CMK (cell line): ENCODE measurements around the gene EHHADH.
"Not testable (repeated sequence)": the region's sequence is repeated elsewhere in the genome, so short reads cannot be mapped to it uniquely, and the experiment has no call there.

Source experiments
- DNase-seq: peaks from one replicate; pipeline ENCODE4 v3.0.0-alpha.2; 2010; ENCODE audit warnings: low read depth

Gene EHHADH

DNA sequence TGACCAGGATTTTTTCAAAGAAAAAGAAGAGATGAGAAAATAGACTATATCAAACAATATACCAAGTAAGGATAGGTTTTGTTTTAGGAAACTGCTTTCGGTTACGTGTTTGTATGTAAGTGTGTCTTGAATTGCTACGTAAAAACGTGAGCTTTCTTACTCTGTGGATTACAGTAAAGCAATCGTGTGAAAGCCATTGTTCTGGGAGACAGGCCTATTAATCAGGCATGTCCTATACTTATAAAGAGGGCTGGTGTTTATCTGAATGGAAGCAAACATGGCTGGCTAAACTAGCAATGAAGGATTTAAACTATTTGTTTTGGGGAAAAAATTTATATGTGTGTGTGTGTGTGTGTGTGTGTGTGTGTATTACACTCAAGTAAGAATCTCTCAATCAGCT, 2.6 kb downstream of the EHHADH start:
- no peak for DNase-seq

DNA sequence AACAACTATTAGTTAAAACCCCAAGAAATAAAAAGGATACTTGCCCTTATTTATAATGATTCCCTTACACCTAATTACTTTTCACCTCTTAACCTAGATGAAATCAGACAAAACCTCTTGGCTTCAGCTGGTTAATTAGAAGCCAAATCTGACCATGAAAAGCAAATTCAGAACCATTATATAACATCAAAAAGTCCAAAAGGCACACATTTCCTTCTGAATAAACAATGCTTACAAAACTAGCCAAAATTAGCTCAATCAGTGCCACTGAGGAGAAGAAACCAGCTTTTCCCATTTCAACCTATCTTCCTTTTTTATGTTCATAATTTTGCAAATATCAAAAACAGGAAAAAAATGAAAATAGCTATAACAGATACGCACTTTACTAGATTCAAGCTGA, 3.2 kb downstream of the EHHADH start:
- no peak for DNase-seq

DNA sequence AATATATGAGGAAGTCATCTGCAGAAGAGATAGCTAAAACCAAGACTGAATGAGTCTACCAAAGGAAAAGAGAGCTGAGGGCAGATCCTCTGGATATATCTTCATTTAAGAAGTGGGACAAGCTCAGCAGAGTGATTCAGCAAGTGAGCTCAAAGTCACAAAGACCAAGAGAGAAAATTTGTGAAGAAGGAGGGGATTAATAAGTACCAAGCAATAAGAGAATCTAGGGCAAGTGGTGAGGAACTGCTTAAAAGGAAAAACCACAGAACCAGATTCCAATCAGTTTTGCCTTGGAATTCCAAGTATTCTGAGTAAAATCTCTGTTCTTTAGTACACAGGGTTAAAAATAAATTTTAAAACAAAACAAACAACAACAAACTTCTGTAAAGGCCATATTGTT, 3.6 kb downstream of the EHHADH start:
- DNase-seq = no peak

DNA sequence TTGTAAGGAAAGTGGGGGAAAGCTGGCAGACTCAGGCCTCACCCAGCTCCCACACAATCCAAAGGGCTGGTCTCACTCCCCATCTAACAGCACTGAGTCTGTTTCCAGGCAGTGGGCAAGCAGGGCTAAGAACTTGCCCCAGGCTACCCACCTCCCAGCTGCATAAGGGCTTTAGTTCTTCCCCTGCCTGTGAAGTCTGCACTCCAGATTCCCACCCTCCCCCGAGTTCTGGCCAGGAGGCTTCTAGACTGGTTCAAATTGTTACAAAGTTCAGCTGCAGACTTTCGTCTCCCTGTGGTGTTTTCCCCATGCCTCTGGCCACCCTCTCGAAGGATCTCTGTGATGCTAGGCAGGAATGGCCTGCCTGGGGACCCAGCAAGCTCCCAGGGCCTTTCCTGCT, 11.2 kb downstream of the EHHADH start:
- no peak for DNase-seq

DNA sequence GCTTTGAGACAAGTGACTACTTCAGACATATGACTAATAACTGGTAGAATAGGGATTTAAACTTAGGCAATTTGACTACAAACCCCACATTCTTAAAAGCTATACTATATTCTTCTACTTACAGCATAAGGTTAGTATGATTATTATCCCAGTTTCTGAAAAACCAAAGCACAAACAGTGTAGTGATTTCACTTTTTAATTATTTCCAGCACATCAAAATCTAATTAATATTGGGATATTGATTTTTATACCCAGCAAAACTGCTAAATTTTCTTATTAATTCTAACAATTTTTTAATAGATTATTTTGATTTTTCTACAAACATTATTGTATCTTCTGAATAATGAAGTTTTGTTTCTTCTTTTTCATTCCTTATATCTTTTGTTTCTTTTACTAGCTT, 16.9 kb downstream of the EHHADH start:
- DNase-seq = no peak

DNA sequence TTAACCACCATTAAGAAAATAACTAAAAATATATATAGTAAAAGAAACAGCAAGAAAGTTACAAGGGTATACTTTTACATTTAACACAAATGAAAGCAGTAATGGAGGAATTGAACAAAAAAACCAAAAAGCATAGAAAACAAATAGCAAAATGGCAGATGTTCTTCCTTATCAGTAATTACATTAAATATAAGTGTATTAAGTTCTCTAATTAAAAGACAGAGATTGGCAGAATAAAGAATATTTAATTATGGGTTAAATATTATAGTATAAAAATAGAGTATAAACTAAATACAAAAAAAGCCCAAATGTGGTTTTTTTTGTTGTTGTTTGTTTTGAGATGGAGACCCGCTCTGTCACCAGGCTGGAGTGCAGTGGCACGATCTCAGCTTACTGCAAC, 20.5 kb downstream of the EHHADH start:
- no peak for DNase-seq

DNA sequence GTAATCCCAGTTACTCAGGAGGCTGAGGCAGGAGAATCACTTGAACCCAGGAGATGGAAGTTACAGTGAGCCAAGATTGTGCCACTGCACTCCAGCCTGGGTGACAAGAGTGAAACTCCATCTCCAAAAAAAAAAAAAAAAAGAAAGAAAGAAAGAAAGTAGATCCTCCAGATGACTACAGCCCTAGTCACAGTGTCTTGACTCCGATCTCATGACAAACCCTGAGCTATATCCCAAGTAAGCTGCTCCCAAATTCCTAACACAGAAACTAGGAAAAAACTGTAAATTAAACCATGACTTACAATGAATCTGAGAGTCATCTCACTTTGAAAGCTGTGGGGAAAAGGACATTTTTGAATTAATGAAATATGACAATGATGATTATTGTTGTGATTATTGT, 27.3 kb downstream of the EHHADH start:
- DNase-seq = not testable (repeated sequence)

DNA sequence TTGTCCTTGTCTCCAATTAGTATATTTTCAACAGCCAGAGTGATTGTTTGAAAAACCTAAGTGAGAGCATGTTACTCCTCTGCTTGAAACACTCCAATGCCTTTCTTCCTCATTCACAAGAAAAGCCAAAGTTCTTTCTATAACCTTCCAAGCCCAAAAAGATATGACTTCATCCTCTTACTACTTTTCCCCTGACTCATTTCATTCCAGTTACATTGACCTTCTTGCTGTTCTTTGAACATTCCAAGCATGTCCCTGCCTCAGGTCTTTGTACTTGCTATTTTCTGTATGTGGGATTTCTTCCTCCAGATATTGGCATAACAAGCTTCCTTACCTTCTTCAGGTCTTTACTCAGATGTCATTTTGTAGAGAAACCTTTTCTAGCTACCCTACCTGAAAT, 28.3 kb downstream of the EHHADH start:
- no peak for DNase-seq

DNA sequence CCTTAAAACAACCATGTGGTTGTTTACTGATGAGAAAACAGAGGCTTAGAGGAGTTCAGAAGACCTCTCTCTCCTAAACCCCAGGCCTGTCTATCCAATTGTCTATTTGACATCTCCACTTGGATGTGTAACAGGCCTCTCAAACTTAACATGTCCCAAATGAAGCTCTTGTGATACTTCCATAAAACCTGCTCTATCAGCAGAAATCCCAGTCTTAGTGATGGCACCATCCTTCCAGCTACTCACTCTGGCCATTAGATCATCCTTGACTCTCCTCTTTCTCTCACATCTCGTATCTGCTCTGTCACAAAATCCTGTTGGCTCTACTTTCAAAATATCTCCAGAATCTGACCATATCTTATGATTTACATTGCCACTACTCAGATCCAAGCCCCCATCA, 28.8 kb downstream of the EHHADH start:
- no peak for DNase-seq

DNA sequence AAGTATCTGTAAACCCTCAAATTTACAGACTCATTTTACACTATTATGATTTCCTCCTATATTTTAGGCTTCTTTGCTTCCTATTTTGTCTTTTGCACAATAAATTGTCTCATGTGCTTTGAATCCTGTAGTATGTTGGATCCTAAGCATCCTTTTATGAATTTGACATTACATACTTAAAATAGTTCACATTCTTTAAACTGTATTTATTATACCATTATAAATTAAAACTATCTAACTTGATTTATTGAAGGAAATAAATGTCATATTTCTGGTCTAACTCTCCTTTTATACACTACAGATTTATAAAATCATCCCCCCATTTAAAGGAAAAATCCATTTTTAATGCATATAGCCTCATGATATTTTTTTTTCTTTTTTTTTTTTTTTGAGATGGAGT, 32.6 kb downstream of the EHHADH start:
- DNase-seq = no peak

DNA sequence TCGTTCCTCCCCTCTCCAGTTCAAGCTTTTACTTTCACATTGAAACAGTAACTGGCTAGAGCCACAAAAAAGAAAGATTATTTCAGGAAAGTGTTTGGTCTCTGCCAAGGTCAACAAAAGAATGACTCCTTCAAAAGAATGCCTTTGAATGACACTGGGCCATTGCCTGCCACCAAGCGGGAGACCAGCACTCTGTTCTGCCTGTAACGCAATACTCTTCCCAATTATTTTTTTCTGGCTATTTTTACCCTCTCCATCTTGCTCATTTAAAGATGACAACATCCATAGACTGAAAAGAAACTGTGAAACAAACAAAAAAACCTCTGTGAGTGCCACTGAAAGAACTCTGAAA, 37.3 kb downstream of the EHHADH start:
- DNase-seq = no peak

DNA sequence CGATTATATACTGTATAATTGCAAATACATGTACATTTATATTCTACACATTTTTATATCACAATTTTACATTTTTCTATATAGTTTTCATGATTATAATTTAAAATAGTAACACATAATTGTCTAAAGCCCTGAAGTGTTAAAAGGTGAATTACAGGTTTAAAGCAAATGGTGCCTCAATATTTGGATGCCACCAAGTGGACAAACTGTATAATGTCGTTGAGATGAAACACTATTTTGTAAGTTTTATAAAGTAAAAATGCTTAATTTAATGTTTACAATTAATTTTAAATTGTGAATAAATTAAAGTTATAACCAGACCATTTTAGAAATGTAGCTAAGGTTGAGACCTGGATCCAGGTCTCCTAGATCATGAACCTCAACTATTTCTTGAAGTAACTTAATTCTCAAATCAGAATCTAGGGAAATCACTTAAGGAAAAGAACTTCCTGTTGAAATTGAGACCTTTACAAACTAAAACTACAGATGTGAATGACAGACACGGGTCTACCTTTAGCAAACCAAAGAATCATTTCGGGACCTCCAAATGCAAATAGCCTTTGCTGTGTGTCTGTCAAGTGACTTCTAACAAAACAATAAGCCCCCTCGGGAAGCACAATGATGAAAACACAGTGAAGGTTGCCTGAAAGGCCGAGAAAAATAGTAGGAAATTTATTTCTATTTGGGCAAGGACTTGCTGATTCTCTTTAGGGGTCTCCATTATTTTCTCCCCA, 37.8 kb downstream of the EHHADH start:
- no peak for DNase-seq

DNA sequence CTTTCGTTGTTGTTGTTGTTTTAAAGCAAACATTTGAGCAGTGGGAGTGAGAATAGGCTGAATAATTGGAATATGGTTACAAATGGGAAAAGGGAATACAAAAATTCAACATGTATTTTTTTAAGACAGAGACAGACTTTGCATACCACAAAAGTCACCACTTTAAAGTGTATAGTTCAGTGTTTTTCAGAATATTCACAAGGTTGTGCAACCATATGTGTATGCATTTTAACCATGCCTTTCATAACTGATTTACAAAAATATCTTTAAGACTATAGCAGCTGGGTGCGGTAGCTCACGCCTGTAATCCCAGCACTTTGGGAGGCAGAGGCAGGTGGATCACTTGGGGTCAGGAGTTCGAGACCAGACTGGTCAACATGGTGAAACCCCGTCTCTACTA, 41.3 kb downstream of the EHHADH start:
- DNase-seq = no peak

DNA sequence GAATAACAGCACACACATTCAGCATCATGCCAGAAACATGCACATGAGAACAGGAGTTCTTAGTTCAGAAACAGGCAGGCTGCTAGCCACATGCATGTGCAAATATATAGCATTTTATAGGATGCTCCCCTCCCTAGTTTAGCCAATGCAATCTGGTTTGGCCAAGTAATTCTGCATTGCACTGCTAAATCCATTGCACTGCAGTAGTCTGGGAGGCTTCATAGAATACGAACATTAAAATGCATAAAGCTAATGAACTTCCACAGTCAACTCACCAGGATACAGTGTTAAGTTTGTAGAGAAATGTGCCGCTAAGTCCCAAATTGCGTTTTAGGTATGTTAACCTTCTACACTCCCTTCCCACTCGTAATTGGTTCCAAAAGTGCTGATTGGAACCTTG, 41.8 kb downstream of the EHHADH start:
- DNase-seq = no peak

DNA sequence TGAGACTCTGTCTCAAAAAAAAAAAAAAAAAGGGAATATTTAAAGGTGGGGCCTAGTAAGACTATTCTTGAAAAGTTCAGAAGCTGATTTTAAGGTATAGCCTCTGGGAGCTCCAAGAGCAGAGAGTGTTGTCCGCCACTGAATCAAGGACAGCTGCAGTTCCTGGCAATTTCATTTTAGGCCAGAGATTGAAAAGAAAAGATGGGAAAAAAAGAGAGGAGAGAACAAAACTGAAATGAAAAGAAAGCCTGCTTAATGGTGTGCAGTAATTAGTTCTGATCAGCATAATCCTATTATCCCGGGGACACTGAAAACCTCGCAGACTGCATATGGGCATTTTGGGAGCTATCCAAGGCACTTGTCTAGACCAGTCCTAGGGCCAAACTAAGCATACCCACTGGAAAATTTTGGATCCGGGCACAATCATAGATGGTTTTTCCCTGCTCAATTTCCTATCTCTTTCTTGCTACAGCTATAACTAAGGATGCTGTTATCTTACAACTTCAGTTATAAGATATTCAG, 43.2 kb downstream of the EHHADH start:
- no peak for DNase-seq

DNA sequence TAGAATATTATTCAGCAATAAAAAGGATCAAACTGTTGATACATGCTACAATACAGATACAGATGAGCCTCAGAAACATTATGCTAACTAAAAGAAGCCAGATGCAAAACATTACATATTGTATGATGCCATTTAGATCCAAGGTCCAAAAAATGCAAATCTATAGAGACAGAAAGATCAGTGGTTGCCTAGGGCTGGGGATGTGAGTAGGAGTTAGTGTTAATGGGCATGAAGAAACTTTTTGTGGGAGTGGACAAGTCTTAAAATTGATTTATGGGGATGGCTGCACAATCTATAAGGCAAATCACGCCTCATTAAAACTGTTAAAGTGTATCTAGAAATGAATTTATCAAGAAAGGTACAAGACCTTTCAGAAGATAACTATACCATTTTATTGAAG, 45.0 kb downstream of the EHHADH start:
- DNase-seq = no peak

DNA sequence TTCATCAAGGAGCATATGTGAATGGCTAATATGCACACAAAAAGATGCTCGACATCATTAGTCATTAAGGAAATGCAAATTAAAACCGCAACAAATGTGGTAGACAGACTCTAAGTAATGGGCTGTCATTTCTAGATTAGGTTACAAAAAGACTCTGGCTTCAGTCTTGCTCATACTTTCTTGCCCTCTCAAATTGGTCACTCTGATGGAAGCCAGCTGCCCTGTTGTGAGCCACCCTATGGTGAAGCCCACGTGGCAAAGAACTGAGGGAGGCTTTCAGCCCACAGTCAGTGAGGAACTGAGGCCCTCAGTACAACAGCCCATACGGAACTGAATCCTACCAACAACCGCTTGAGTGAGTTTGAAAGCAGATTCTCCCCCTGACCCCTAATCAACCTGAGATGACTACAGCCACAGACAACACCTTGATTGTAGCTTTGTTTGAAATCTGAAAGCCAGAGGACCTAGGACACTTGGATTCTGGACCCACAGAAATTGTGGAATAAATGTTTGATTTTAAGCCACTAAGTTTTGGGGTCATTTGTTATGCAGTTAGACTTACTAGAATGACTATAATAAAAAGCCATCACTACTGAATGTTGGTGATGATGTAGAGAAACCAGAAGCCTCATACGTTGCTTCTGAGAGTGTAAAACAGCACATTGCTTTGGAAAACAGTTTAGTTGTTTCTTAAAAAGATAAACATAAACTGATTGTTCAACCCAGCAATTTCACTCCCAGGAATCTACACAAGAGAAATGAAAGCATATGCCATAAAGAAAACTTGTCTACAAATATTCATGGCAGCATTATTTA, 45.7 kb downstream of the EHHADH start:
- no peak for DNase-seq

DNA sequence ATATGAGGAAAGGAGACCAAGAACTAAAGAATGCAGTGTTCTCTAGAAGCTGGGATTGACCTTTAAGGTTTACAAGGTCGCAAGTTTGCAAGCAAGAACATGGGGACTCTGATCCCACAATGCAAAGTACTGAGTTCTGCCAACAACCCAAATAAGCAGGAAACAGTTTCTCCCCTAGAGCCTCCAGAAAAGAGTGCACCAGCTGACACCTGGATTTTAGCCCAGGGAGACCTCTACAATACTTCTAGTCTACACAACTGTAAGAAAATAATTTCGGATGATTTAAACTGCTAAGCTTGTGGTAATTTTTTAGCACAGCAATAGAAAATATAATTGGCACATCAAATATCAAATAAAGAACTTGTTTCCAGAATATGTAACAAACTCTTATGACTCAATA, 46.4 kb downstream of the EHHADH start:
- no peak for DNase-seq

DNA sequence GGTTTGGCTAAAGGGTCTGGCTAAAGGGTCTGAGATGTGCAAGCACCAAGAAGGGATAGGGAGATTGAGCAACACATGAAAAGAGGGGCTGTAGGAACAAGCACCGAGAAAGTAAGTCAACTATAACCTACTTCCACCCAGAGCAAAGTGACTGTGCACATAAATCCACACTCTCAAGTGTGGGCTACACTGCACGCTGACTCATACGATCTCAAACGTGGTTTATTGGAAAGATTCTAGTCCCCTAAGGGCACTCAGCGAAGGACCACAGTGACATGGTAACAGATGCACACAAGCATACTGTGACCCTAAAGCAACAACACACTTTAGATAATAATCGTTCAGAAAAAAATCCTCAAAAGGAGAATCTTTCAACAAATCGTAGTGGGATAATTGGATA, 48.0 kb downstream of the EHHADH start:
- no peak for DNase-seq

DNA sequence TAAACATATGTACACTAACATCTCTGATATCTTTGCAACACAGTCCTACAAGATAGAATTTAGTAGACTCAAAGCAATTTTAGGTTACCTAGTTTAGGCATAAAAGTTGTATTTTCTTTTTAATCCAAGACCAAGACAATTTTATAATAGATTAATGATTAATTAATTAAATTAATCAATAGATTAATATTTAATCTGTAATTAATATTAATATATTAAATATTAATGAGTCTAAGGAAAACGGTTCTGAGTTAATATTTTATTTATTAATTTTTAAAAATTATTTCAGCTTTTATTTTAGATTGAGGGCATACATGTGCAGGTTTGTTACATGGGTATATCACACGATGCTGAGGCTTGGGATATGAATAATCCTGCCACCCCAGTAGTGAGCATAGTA, 49.0 kb downstream of the EHHADH start:
- DNase-seq = no peak

DNA sequence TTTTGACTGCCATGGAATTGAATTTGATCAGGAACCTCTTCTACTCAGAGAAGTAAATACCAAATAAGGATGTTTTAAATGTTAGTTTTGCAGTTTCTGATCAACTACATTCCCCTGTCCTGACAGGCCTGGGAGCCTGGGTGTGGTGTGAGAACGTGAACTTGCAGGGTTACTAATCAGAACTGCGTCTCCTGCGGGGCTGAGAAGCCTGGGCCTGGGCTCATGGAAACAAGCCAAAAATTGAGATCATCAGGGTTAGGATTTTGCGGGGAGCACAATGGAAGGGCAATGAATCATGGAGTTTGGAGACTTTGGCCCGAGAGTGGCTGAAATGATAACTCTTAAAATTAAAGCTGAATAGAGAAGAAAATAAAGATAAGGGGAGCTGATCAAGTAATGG, 53.2 kb downstream of the EHHADH start:
- no peak for DNase-seq

DNA sequence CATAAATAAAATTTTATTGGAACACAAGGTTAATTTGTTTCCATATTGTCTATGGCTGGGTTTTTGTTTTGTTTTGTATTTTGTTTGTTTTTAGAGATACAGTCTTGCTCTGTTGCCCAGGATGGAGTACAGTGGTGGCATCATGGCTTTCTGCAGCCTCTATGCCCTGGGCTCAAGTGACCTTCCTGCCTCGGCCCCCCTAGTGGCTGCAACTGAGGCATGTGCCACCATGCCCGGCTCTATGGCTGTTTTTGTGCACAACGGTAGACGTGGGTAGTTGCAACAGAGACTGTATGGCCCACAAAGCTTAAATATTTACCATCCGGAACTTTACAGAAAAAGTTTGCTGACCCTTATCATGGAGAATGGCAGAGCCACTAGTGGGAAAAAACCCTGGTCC, 54.2 kb downstream of the EHHADH start:
- DNase-seq = no peak

DNA sequence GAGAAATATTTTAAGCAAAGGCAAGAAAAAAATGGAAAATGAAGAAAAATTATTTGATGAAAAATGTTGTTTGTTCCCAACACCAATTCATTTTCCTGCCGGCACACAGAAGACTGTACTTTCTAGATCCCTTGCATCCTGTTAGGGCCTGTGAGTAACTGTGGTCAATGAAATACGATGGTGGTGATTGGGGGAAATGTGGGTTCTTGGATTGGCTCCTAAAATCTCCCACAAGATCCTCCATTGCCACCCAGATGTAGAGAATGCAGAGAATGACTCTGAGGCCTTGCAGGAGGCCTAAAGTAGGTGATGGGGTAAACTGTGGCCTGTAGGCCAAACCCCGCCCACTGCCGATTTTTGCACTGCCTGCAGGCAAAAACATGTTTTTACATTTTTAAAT, 54.6 kb downstream of the EHHADH start:
- DNase-seq = no peak

DNA sequence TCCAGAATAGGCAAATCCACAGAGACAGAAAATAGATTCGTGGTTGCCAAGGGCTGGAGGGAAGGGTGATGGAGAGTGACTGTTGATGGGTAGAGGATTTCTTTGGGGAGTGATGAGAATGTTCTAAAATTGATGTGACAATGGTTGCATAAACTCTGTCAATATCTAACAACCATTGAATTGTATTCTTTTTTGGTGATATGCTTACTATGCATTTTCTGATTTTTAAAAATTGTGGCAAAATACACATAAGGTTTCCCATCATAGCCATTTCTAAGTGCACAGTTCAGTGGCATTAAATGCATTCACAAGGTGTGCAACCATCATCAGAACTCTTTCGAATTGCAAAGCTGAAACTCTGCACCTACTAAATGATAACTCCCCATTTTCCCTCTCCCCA, 56.8 kb downstream of the EHHADH start:
- no peak for DNase-seq
